Aorta (tissue), 5 donors: Measurements from ENCODE around the gene CRB1. TPM values are rescaled to one million over a fixed set of nuclear protein-coding genes. Genes with fewer than 3 reads are reported as not detected.
"Not testable (repeated sequence)": the region's sequence is repeated elsewhere in the genome, so short reads cannot be mapped to it uniquely, and the experiment has no call there.

Experiments used
- ATAC-seq: fragments of 200-7000 bp; cut with Tn5 transposase; one replicate; pipeline ENCODE4 v1.9.1; 2022; ENCODE audit warnings: moderate library complexity; ENCODE audit not compliant: low FRiP score
- DNase-seq, 2 donors: peaks; one replicate each; pipeline ENCODE4 v3.0.0-alpha.2; 2020
- H3K27ac ChIP-seq, 2 donors: one replicate each; pipeline ENCODE4 v1.5.1; 2013; ENCODE audit warnings: low read length in 2 of 2, mild to moderate bottlenecking in 2 of 2, moderate library complexity in 2 of 2, control low read depth in 1 of 2, inconsistent platforms in 1 of 2, low read depth in 1 of 2
- H3K27me3 ChIP-seq, 2 donors: one replicate each; pipeline ENCODE4 v1.6.1; 2013; ENCODE audit warnings: control low read depth in 1 of 2, low read length in 1 of 2, mild to moderate bottlenecking in 1 of 2, moderate library complexity in 1 of 2; ENCODE audit not compliant: insufficient read depth in 2 of 2, control insufficient read depth in 1 of 2
- H3K36me3 ChIP-seq, 2 donors: one replicate each; pipeline ENCODE4 v1.6.1; 2013; ENCODE audit warnings: control low read depth in 1 of 2, low read length in 1 of 2, mild to moderate bottlenecking in 1 of 2; ENCODE audit not compliant: insufficient read depth in 2 of 2, control insufficient read depth in 1 of 2
- H3K4me1 ChIP-seq, 2 donors: one replicate each; pipeline ENCODE4 v1.6.1; 2013; ENCODE audit warnings: low read length in 2 of 2, control low read depth in 1 of 2, mild to moderate bottlenecking in 1 of 2, moderate library complexity in 1 of 2; ENCODE audit not compliant: insufficient read depth in 2 of 2, control insufficient read depth in 1 of 2
- H3K4me3 ChIP-seq, 2 donors: one replicate each; pipeline ENCODE4 v1.5.1; 2013; ENCODE audit warnings: low read length in 2 of 2, control low read depth in 1 of 2, mild to moderate bottlenecking in 1 of 2
- H3K9me3 ChIP-seq: one replicate; pipeline ENCODE4 v1.6.1; 2013; ENCODE audit warnings: mild to moderate bottlenecking, low read length; ENCODE audit not compliant: control insufficient read depth
- WGBS, 2 donors: extraction: QIAGEN DNeasy Blood & Tissue Kit; methylation state at CpG; one replicate each; pipeline ENCODE4 v1.1.7; 2013; 5-methylcytosine and 5-hydroxymethylcytosine counted together
- intact Hi-C, 2 donors: fragments of 100-400 bp; cut with DNase I; formaldehyde crosslinking; loops; one replicate each; pipeline versions ENCODE4 v1.14.2 to v1.15.0; 2022
- polyA plus RNA-seq, 2 donors: library from polyadenylated mRNA; stranded (reverse); fragments of 200-250 nt; gene quantifications; one replicate each; pipeline ENCODE4 v1.2.3, GENCODE V29; 2013
- total RNA-seq, 2 donors: library from RNA; stranded (reverse); fragmentation: NEBNext Ultra II Directional; extraction: Animal tissue kit (Norgen Biotek cat#: 25700); gene quantifications; one replicate each; pipeline ENCODE4 v1.2.1, GENCODE V29; 2021
- donor health status: healthy with polysubstance abuse.
- donor health status: Bipolar disorder and iron deficiency.
- donor health status: DM: no; HTN: no; CAD: no.
- donor health status: DM: no; HTN: no; CAD: no.
- donor health status: DM: yes; HTN: yes; CAD: no.

The CRB1 gene
- total and polyA plus RNA-seq, 4 donors, result under 0.01 to 0.16 (median 0.15) TPM; not detected in 1

- no peak overlapping the region for H3K4me3 ChIP-seq
- ATAC-seq, result no peak
- DNase-seq, result no peak
- no peaks in the 10 kb centered on the region for H3K9me3 ChIP-seq
- WGBS, 2 donors, result 57 to 62% methylated on average over 1 of the region's 1 CpG
- no peak overlapping the region for H3K27ac ChIP-seq
- H3K36me3 ChIP-seq, result no peaks in the 10 kb centered on the region
- intact Hi-C loops, result loop anchor here in 1 of 2 donors (10.0 kb wide), 1 partner anchor 132 kb away; no protein-coding TSS in a partner anchor
- peaks cover 0 to 2% of the 10 kb centered on the region in 2 donors for H3K27me3 ChIP-seq
- no peaks in the 10 kb centered on the region for H3K4me1 ChIP-seq
Measured at GRCh38 chr1:197393105-197393504, 125.1 kb downstream of the CRB1 start.

- intact Hi-C loops, result loop anchor here in 1 of 2 donors (10.0 kb wide), 1 partner anchor 131 kb away; no protein-coding TSS in a partner anchor
- Histone ChIP-seq H3K9me3 (no peaks in the 10 kb centered on the region), H3K36me3 (no peaks in the 10 kb centered on the region), H3K4me1 (no peaks in the 10 kb centered on the region), H3K27me3 (peaks cover 0 to 2% of the 10 kb centered on the region in 2 donors), H3K4me3 (no peak overlapping the region), H3K27ac (no peak overlapping the region)
- 60 to 71% methylated on average over 4 of the region's 4 CpGs for WGBS, 2 donors
- ATAC-seq (no peak), DNase-seq (no peak)
Measured at GRCh38 chr1:197393772-197394171, 125.7 kb downstream of the CRB1 start.

GRCh38 chr1:197394831-197395608, 127.0 kb downstream of the CRB1 start:
- Histone ChIP-seq H3K4me1 (no peaks in the 10 kb centered on the region), H3K27me3 (peaks cover 0 to 2% of the 10 kb centered on the region in 2 donors), H3K9me3 (no peaks in the 10 kb centered on the region), H3K27ac (no peak overlapping the region), H3K4me3 (no peak overlapping the region), H3K36me3 (no peaks in the 10 kb centered on the region)
- 73 to 75% methylated on average over 3 of the region's 3 CpGs for WGBS, 2 donors
- no peak for ATAC-seq
- intact Hi-C loops, result loop anchor here in 1 of 2 donors (10.0 kb wide), 1 partner anchor 130 kb away; no protein-coding TSS in a partner anchor
- no peak for DNase-seq

- Histone ChIP-seq H3K36me3 (no peaks in the 10 kb centered on the region), H3K4me3 (no peak overlapping the region), H3K27ac (no peak overlapping the region), H3K4me1 (no peaks in the 10 kb centered on the region), H3K9me3 (no peaks in the 10 kb centered on the region), H3K27me3 (peaks cover 0 to 2% of the 10 kb centered on the region in 2 donors)
- ATAC-seq (no peak), DNase-seq (no peak)
- intact Hi-C loops, result loop anchor here in 1 of 2 donors (10.0 kb wide), 1 partner anchor 127 kb away; no protein-coding TSS in a partner anchor
- 90 to 91% methylated on average over 1 of the region's 1 CpG for WGBS, 2 donors
Measured at GRCh38 chr1:197397895-197398294, 129.8 kb downstream of the CRB1 start.

GRCh38 chr1:197399755-197400521, 131.9 kb downstream of the CRB1 start:
- intact Hi-C loops, result loop anchor here in 1 of 2 donors (10.0 kb wide), 1 partner anchor 125 kb away; no protein-coding TSS in a partner anchor
- DNase-seq, result no peak
- WGBS, 2 donors, result 27 to 29% methylated on average over 4 of the region's 4 CpGs
- no peaks in the 10 kb centered on the region for H3K36me3 ChIP-seq
- H3K4me1 ChIP-seq, result no peaks in the 10 kb centered on the region
- no peak overlapping the region for H3K27ac ChIP-seq
- no peaks in the 10 kb centered on the region for H3K27me3 ChIP-seq
- H3K4me3 ChIP-seq, result no peak overlapping the region
- no peaks in the 10 kb centered on the region for H3K9me3 ChIP-seq
- ATAC-seq, result no peak

- DNase-seq, result no peak
- no peaks in the 10 kb centered on the region for H3K4me1 ChIP-seq
Measured at GRCh38 chr1:197400522-197400902, 132.5 kb downstream of the CRB1 start.

GRCh38 chr1:197402189-197402588, 134.1 kb downstream of the CRB1 start:
- H3K27me3 ChIP-seq, result no peaks in the 10 kb centered on the region
- no peaks in the 10 kb centered on the region for H3K9me3 ChIP-seq
- H3K4me1 ChIP-seq, result no peaks in the 10 kb centered on the region
- intact Hi-C loops, result no loop called here
- ATAC-seq, result no peak
- H3K27ac ChIP-seq, result no peak overlapping the region
- no peak for DNase-seq
- 92 to 95% methylated on average over 2 of the region's 2 CpGs for WGBS, 2 donors
- no peak overlapping the region for H3K4me3 ChIP-seq
- no peaks in the 10 kb centered on the region for H3K36me3 ChIP-seq

More at GRCh38 chr1:197400522-197400902, 132.5 kb downstream of the CRB1 start:
- intact Hi-C loops, result no loop called here
- H3K9me3 ChIP-seq, result no peaks in the 10 kb centered on the region
- no peak overlapping the region for H3K4me3 ChIP-seq
- H3K36me3 ChIP-seq, result no peaks in the 10 kb centered on the region
- no peak for ATAC-seq
- 64 to 69% methylated on average over 2 of the region's 2 CpGs for WGBS, 2 donors
- no peaks in the 10 kb centered on the region for H3K27me3 ChIP-seq
- no peak overlapping the region for H3K27ac ChIP-seq

GRCh38 chr1:197404774-197405173, 136.7 kb downstream of the CRB1 start:
- DNase-seq, H3K4me1 ChIP-seq, intact Hi-C loops, H3K4me3 ChIP-seq, ATAC-seq, H3K27ac ChIP-seq, H3K36me3 ChIP-seq, H3K27me3 ChIP-seq, H3K9me3 ChIP-seq: not testable (repeated sequence)
- 40 to 45% methylated on average over 3 to 7 of the region's 8 CpGs for WGBS, 2 donors
